ENCODE results near the gene CALR3. TPM values are rescaled to one million over a fixed set of nuclear protein-coding genes. Genes with fewer than 3 reads are reported as not detected.
"Not testable (repeated sequence)": the region's sequence is repeated elsewhere in the genome, so short reads cannot be mapped to it uniquely, and the experiment has no call there.

Gene CALR3
- total and polyA plus RNA-seq, 2 of the 13 experiments (the other 11 are each of a cell fraction or from before 2014, with no cell fraction given) = not detected

- H3K27me3 ChIP-seq (ENCODE audit: control insufficient read depth in 1 of 2, insufficient read depth in 2 of 2, low read length in 2 of 2); BruUV-seq (replicated peaks); in situ Hi-C loops (cut with HindIII; ENCODE audit: extremely low pct_ligation_motif_present, low pct_unique_long_range_greater_than_20kb); H3K9me3 ChIP-seq (ENCODE audit: low read length); CTCF ChIA-PET (ENCODE audit: low intra/inter-chr PET ratio, low total read pairs); FAIRE-seq; intact Hi-C loops (cut with micrococcal nuclease; ENCODE audit: unreplicated experiment); ATAC-seq; H3K36me3 ChIP-seq (replicated peaks in 1 of 2; ENCODE audit: control insufficient read depth in 1 of 2, insufficient read depth in 2 of 2, low read length in 2 of 2); DNase-seq (ENCODE audit: low spot score); H2AFZ ChIP-seq (ENCODE audit: low read length); POLR2A ChIA-PET; H4K20me1 ChIP-seq (ENCODE audit: insufficient read depth, low read length); TF ChIP-seq SOX6 (IDR thresholded peaks at IDR 0.05): not testable (repeated sequence)
- Histone ChIP-seq H3K4me1 (ENCODE audit: insufficient read depth, low read length) (peaks cover 66% of the 10 kb centered on the region), H3K79me2 (ENCODE audit: insufficient read depth, low read length) (peaks cover 40% of the 10 kb centered on the region), H3K27ac (ENCODE audit: extremely low read length, insufficient read depth, low read length) (peak overlapping the region; percentile 65), H3K9ac (ENCODE audit: insufficient read depth, low read depth, low read length) (peak overlapping the region; percentile 64; the same call in 1 of the 2 replicates), H3K4me3 (replicated peaks in 1 of 3; ENCODE audit: insufficient read depth in 1 of 3, low read depth in 2 of 3, low read length in 3 of 3) (peak overlapping the region in 1 of 3 experiments; percentile 65; a peak in 2 of 6 replicates), H3K4me2 (ENCODE audit: low read depth, low read length) (peak overlapping the region; percentile 77)
- 92% methylated on average over 2 of the region's 2 CpGs for WGBS (ENCODE audit: low lambda C conversion rate)
- 0 out of 2 replicates have a peak, but pooled peaks have one; percentile 7 for TF ChIP-seq KMT2B (CRISPR knock-in tag; IDR thresholded peaks at IDR 0.05)
- TF ChIP-seq ZNF333 (CRISPR knock-in tag; IDR thresholded peaks at IDR 0.05; ENCODE audit: borderline replicate concordance) = 0 out of 2 replicates have a peak, but pooled peaks have one; percentile 16
- TF ChIP-seq ZNF747 (CRISPR knock-in tag; IDR thresholded peaks at IDR 0.05; ENCODE audit: borderline replicate concordance) = 0 out of 2 replicates have a peak, but pooled peaks have one; percentile 11
- TF ChIP-seq SOX6 (CRISPR knock-in tag; IDR thresholded peaks at IDR 0.05) = 0 out of 2 replicates have a peak, but pooled peaks have one; percentile 6
- TF ChIP-seq TARDBP (CRISPR knock-in tag; IDR thresholded peaks at IDR 0.05) = peak; percentile 16; the same call in 1 of the 2 replicates
- TF ChIP-seq ZNF318 (CRISPR knock-in tag; IDR thresholded peaks at IDR 0.05) = 0 out of 2 replicates have a peak, but pooled peaks have one; percentile 73
Observed at GRCh38 chr19:16472559-16472899, 23.4 kb downstream of the CALR3 start.
